NCI-H460 (cell line): ENCODE data around the gene LRRC3. TPM values are rescaled to one million over a fixed set of nuclear protein-coding genes. Genes with fewer than 3 reads are reported as not detected.
"Not testable (repeated sequence)": the region's sequence is repeated elsewhere in the genome, so short reads cannot be mapped to it uniquely, and the experiment has no call there.

Experiments used
- DNase-seq: peaks from one replicate; pipeline ENCODE4 v3.0.0-alpha.2; 2016; ENCODE audit warnings: low read depth; ENCODE audit errors: extremely low read depth
- total RNA-seq: library from RNA; depleted of rRNA; stranded (reverse); fragments of >200 nt; shearing (Covaris generic); gene quantifications from 2 replicates; pipeline ENCODE4 v1.2.3, GENCODE V29; 2014

The LRRC3 gene
- total RNA-seq, 1 experiment from 2014 or later, result 0.47 TPM

- DNase-seq, result no peak
Observed at GRCh38 chr21:44475266-44475845, 20.0 kb downstream of the LRRC3 start.

- no peak for DNase-seq
Observed at GRCh38 chr21:44477131-44477530, 21.8 kb downstream of the LRRC3 start.

- no peak for DNase-seq
Observed at GRCh38 chr21:44477712-44478111, 22.4 kb downstream of the LRRC3 start.

GRCh38 chr21:44478124-44478800 lies 23.0 kb downstream of the LRRC3 start:
- DNase-seq, result no peak

- DNase-seq, result no peak
Observed at GRCh38 chr21:44478801-44479167, 23.5 kb downstream of the LRRC3 start.

GRCh38 chr21:44479556-44480199 lies 24.4 kb downstream of the LRRC3 start:
- DNase-seq, result not testable (repeated sequence)

- no peak for DNase-seq
Observed at GRCh38 chr21:44480200-44481053, 25.1 kb downstream of the LRRC3 start.

GRCh38 chr21:44482581-44483287 lies 27.4 kb downstream of the LRRC3 start:
- DNase-seq, result no peak

GRCh38 chr21:44483288-44484237 lies 28.3 kb downstream of the LRRC3 start:
- no peak for DNase-seq

GRCh38 chr21:44484498-44485253 lies 29.4 kb downstream of the LRRC3 start:
- DNase-seq, result no peak

GRCh38 chr21:44485254-44485793 lies 30.0 kb downstream of the LRRC3 start:
- peak; percentile 11 for DNase-seq

GRCh38 chr21:44485796-44486195 lies 30.5 kb downstream of the LRRC3 start:
- DNase-seq, result no peak

- DNase-seq, result no peak
Observed at GRCh38 chr21:44486302-44486701, 31.0 kb downstream of the LRRC3 start.

GRCh38 chr21:44487831-44488230 lies 32.5 kb downstream of the LRRC3 start:
- no peak for DNase-seq

- DNase-seq, result no peak
Observed at GRCh38 chr21:44489962-44490361, 34.7 kb downstream of the LRRC3 start.

- DNase-seq, result no peak
Observed at GRCh38 chr21:44490405-44490804, 35.1 kb downstream of the LRRC3 start.

- DNase-seq, result no peak
Observed at GRCh38 chr21:44490816-44491215, 35.5 kb downstream of the LRRC3 start.

- no peak for DNase-seq
Observed at GRCh38 chr21:44492567-44493385, 37.5 kb downstream of the LRRC3 start.
